Endometrial microvascular endothelial cells (primary cell): ENCODE data around the gene UNC13C. TPM values are rescaled to one million over a fixed set of nuclear protein-coding genes. Genes with fewer than 3 reads are reported as not detected.

ENCODE experiments used
- in situ Hi-C: cut with HindIII; loops from 2 replicates; pipeline ENCODE4 v1.10.0; 2017; ENCODE audit warnings: low sequenced_read_pairs, low pct_unique_long_range_greater_than_20kb; ENCODE audit errors: inconsistent ontology term
- total RNA-seq: library from RNA; depleted of rRNA; stranded (reverse); fragments of >200 nt; gene quantifications from one replicate; pipeline ENCODE4 v1.2.3, GENCODE V29; 2015; ENCODE audit errors: inconsistent ontology term

Gene UNC13C
- total RNA-seq, 1 donor from 2014 or later: not detected

GRCh38 chr15:54014067-54014655 is 35.9 kb downstream of the UNC13C start:
- in situ Hi-C loops: no loop called here

- in situ Hi-C loops: no loop called here
Measured at GRCh38 chr15:54017251-54017650, 39.0 kb downstream of the UNC13C start.

- in situ Hi-C loops: no loop called here
Measured at GRCh38 chr15:54017959-54018358, 39.7 kb downstream of the UNC13C start.

- in situ Hi-C loops: no loop called here
Measured at GRCh38 chr15:54026258-54026657, 48.0 kb downstream of the UNC13C start.

- in situ Hi-C loops: no loop called here
Measured at GRCh38 chr15:54026891-54027290, 48.6 kb downstream of the UNC13C start.

GRCh38 chr15:54029081-54029480 is 50.8 kb downstream of the UNC13C start:
- in situ Hi-C loops: no loop called here

GRCh38 chr15:54032066-54032465 is 53.8 kb downstream of the UNC13C start:
- in situ Hi-C loops: no loop called here

GRCh38 chr15:54033356-54033860 is 55.2 kb downstream of the UNC13C start:
- in situ Hi-C loops: no loop called here

GRCh38 chr15:54033869-54034458 is 55.7 kb downstream of the UNC13C start:
- in situ Hi-C loops: no loop called here

GRCh38 chr15:54035616-54036015 is 57.4 kb downstream of the UNC13C start:
- in situ Hi-C loops: no loop called here

GRCh38 chr15:54045397-54045796 is 67.2 kb downstream of the UNC13C start:
- in situ Hi-C loops: no loop called here

GRCh38 chr15:54046093-54046492 is 67.9 kb downstream of the UNC13C start:
- in situ Hi-C loops: no loop called here

GRCh38 chr15:54064365-54064764 is 86.1 kb downstream of the UNC13C start:
- in situ Hi-C loops: no loop called here

- in situ Hi-C loops: no loop called here
Measured at GRCh38 chr15:54066403-54066802, 88.2 kb downstream of the UNC13C start.

- in situ Hi-C loops: no loop called here
Measured at GRCh38 chr15:54082836-54083492, 104.7 kb downstream of the UNC13C start.

- in situ Hi-C loops: no loop called here
Measured at GRCh38 chr15:54083501-54083900, 105.3 kb downstream of the UNC13C start.

- in situ Hi-C loops: no loop called here
Measured at GRCh38 chr15:54083991-54084390, 105.8 kb downstream of the UNC13C start.

GRCh38 chr15:54088837-54089236 is 110.6 kb downstream of the UNC13C start:
- in situ Hi-C loops: no loop called here

GRCh38 chr15:54089776-54090175 is 111.5 kb downstream of the UNC13C start:
- in situ Hi-C loops: no loop called here

- in situ Hi-C loops: no loop called here
Measured at GRCh38 chr15:54091651-54092050, 113.4 kb downstream of the UNC13C start.
